IMR-90 (cell line): ENCODE data around the gene CMIP. TPM values are rescaled to one million over a fixed set of nuclear protein-coding genes. Genes with fewer than 3 reads are reported as not detected.

Experiments
- ATAC-seq: fragments of 200-7000 bp; cut with Tn5 transposase; 2 replicates; pipeline ENCODE4 v1.9.1; 2020; ENCODE audit warnings: low read depth, mild to moderate bottlenecking, moderate library complexity
- BruUV-seq: library from RNA; stranded (reverse); fragments of 400-500 nt; replicated peaks from 2 replicates; lab custom pipeline; 2021; lab: Mats Ljungman, UMichigan
- CTCF ChIA-PET: fragments of 300-600 bp; formaldehyde crosslinking; extraction: SDS; loops from one replicate; lab custom pipeline; 2021; ENCODE audit warnings: antibody characterized with exemption; lab: Yijun Ruan, JAX
- POLR2A ChIA-PET: fragments of 300-600 bp; sonication (Branson Sonifier 250); formaldehyde crosslinking; loops from one replicate; lab custom pipeline; 2022; ENCODE audit warnings: antibody characterized with exemption; ENCODE audit not compliant: unreplicated experiment; lab: Charles Lee
- DNase-seq: peaks from one replicate; pipeline ENCODE4 v3.0.0; 2013
- H2AFZ ChIP-seq: replicated peaks from 2 replicates; pipeline ENCODE3; 2013; ENCODE audit warnings: low read length, mild to moderate bottlenecking; ENCODE audit not compliant: poor library complexity
- H2AK5ac ChIP-seq: 2 replicates; pipeline ENCODE4 v1.6.1; 2013; ENCODE audit warnings: low read depth, low read length, inconsistent platforms
- H2AK9ac ChIP-seq: replicated peaks from 2 replicates; pipeline ENCODE3; 2013; ENCODE audit warnings: mild to moderate bottlenecking, low read depth, low read length, moderate library complexity; ENCODE audit not compliant: poor library complexity
- H2BK120ac ChIP-seq: 2 replicates; pipeline ENCODE4 v1.6.1; 2013; ENCODE audit warnings: low read depth, low read length, inconsistent platforms
- H2BK15ac ChIP-seq: 3 replicates; pipeline ENCODE4 v1.6.1; 2013; ENCODE audit warnings: low read depth, low read length, inconsistent platforms
- H2BK20ac ChIP-seq: 2 replicates; pipeline ENCODE4 v1.6.1; 2013; ENCODE audit warnings: low read depth, mild to moderate bottlenecking, inconsistent platforms, low read length, moderate library complexity
- H2BK5ac ChIP-seq: 2 replicates; pipeline ENCODE4 v1.6.1; 2013; ENCODE audit warnings: mild to moderate bottlenecking, low read depth, low read length, inconsistent platforms; ENCODE audit not compliant: poor library complexity, severe bottlenecking
- H3K14ac ChIP-seq: replicated peaks from 2 replicates; pipeline ENCODE4 v1.6.1; 2013; ENCODE audit warnings: low read depth, low read length, inconsistent platforms
- H3K18ac ChIP-seq: 2 replicates; pipeline ENCODE4 v1.6.1; 2013; ENCODE audit warnings: low read depth, low read length, control low read depth
- H3K23ac ChIP-seq: 2 replicates; pipeline ENCODE4 v1.6.1; 2013; ENCODE audit warnings: low read depth, low read length, inconsistent platforms
- H3K27ac ChIP-seq: 2 replicates; pipeline ENCODE4 v1.5.1; 2013; ENCODE audit warnings: mild to moderate bottlenecking, control low read depth, low read length; ENCODE audit not compliant: insufficient read depth
- H3K27me3 ChIP-seq: 2 replicates; pipeline ENCODE4 v1.6.1; 2013; ENCODE audit warnings: low read length; ENCODE audit not compliant: control insufficient read depth, insufficient read depth
- H3K36me3 ChIP-seq: 2 replicates; pipeline ENCODE4 v1.6.1; 2013; ENCODE audit warnings: low read length, mixed read lengths; ENCODE audit not compliant: control insufficient read depth, insufficient read depth
- H3K4ac ChIP-seq: 2 replicates; pipeline ENCODE4 v1.6.1; 2013; ENCODE audit warnings: low read depth, low read length, inconsistent platforms
- H3K4me1 ChIP-seq: 2 replicates; pipeline ENCODE4 v1.6.1; 2013; ENCODE audit warnings: low read length, mixed read lengths; ENCODE audit not compliant: control insufficient read depth, insufficient read depth
- H3K4me2 ChIP-seq: 2 replicates; pipeline ENCODE4 v1.6.1; 2013; ENCODE audit warnings: low read depth, mild to moderate bottlenecking, control low read depth, low read length, moderate library complexity
- H3K4me3 ChIP-seq: 2 replicates; pipeline ENCODE4 v1.5.1; 2013; ENCODE audit warnings: low read depth, mild to moderate bottlenecking, control low read depth, low read length, moderate library complexity; ENCODE audit not compliant: insufficient read depth
- H3K56ac ChIP-seq: 2 replicates; pipeline ENCODE4 v1.6.1; 2013; ENCODE audit warnings: low read length, inconsistent platforms; ENCODE audit not compliant: insufficient read depth; ENCODE audit errors: extremely low read depth
- H3K79me1 ChIP-seq, 2 experiments: 2 replicates each; pipeline ENCODE4 v1.6.1; 2013; ENCODE audit warnings: low read length in 2 of 2, inconsistent platforms in 1 of 2, low read depth in 1 of 2
- H3K9ac ChIP-seq: 2 replicates; pipeline ENCODE4 v1.6.1; 2013; ENCODE audit warnings: low read depth, low read length, control low read depth
- H3K9me1 ChIP-seq: 2 replicates; pipeline ENCODE4 v1.6.1; 2013; ENCODE audit warnings: low read length, inconsistent platforms; ENCODE audit not compliant: insufficient read depth
- H3K9me3 ChIP-seq: 2 replicates; pipeline ENCODE4 v1.6.1; 2013; ENCODE audit warnings: low read length; ENCODE audit not compliant: control insufficient read depth, insufficient read depth
- H4K20me1 ChIP-seq: 2 replicates; pipeline ENCODE4 v1.6.1; 2013; ENCODE audit warnings: low read length, inconsistent platforms; ENCODE audit not compliant: insufficient read depth
- H4K5ac ChIP-seq: 2 replicates; pipeline ENCODE4 v1.6.1; 2013; ENCODE audit warnings: mild to moderate bottlenecking, low read depth, low read length, control low read depth
- H4K8ac ChIP-seq, 2 experiments: 2 replicates each; pipeline ENCODE4 v1.6.1; 2013; ENCODE audit warnings: low read depth in 2 of 2, low read length in 2 of 2, control low read depth in 1 of 2, inconsistent platforms in 1 of 2
- H4K91ac ChIP-seq: 2 replicates; pipeline ENCODE4 v1.6.1; 2013; ENCODE audit warnings: low read depth, low read length, inconsistent platforms; ENCODE audit not compliant: insufficient read depth
- CEBPB ChIP-seq: IDR thresholded peaks from 2 replicates; pipeline ENCODE4 v1.6.1; 2012; ENCODE audit warnings: low read depth, low read length, improper control_type of control experiment
- MAFK ChIP-seq: IDR thresholded peaks from 2 replicates; pipeline ENCODE4 v1.6.1; 2012; ENCODE audit warnings: low read depth, low read length, improper control_type of control experiment
- NFE2L2 ChIP-seq: fragments of 150-350 bp; IDR thresholded peaks from 2 replicates; pipeline ENCODE4 v1.6.1; 2016; ENCODE audit warnings: low read depth, mild to moderate bottlenecking, low read length
- POLR2A ChIP-seq: IDR thresholded peaks from 2 replicates; pipeline ENCODE4 v1.6.1; 2012; ENCODE audit warnings: mild to moderate bottlenecking, low read depth, low read length
- RFX5 ChIP-seq: IDR thresholded peaks from 2 replicates; pipeline ENCODE4 v1.8.0; 2012; ENCODE audit warnings: low read depth, mild to moderate bottlenecking, low read length, moderate library complexity
- WGBS, 2 experiments: methylation state at CpG; one replicate each; pipeline versions ENCODE4 v1.1.5 to v1.1.7; 2013; ENCODE audit warnings: missing lambda C conversion rate in 2 of 2; ENCODE audit not compliant: insufficient read length in 1 of 2; ENCODE audit errors: extremely low coverage in 2 of 2; 5-methylcytosine and 5-hydroxymethylcytosine counted together
- dilution Hi-C: fragments of 300-500 bp; cut with HindIII; formaldehyde crosslinking; loops from one replicate; pipeline ENCODE4 v1.14.3; 2018; ENCODE audit warnings: low sequenced_read_pairs; ENCODE audit not compliant: unreplicated experiment
- in situ Hi-C: fragments of 300-500 bp; cut with MboI; formaldehyde crosslinking; loops from 3 replicates; pipeline ENCODE4 v1.14.3; 2019; ENCODE audit warnings: low sequenced_read_pairs, inconsistent platforms, mixed read lengths
- intact Hi-C: fragments of 100-400 bp; cut with micrococcal nuclease; formaldehyde crosslinking; loops from 2 replicates; pipeline ENCODE4 v1.10.0; 2022
- polyA plus RNA-seq, 3 experiments: library from polyadenylated mRNA; depleted of rRNA; stranded (reverse); fragments of >200 nt; gene quantifications; 2 replicates each; pipeline ENCODE4 v1.2.3, GENCODE V29; 2012; ENCODE audit warnings: low replicate concordance in 1 of 3
- total RNA-seq: library from RNA; depleted of rRNA; stranded (reverse); fragments of >200 nt; gene quantifications from 2 replicates; pipeline ENCODE4 v1.2.3, GENCODE V29; 2012

Gene CMIP
- total and polyA plus RNA-seq, 2 of the 4 experiments (the other 2 are of a cell fraction) = 3.2 to 11.6 TPM

- 100% methylated on average over 1 of the region's 5 CpGs; no CpG with 5 or more reads in 1 of the 2 experiments for WGBS, 2 experiments
- Histone ChIP-seq H3K14ac (no peak overlapping the region), H2AFZ (no peak overlapping the region), H3K23ac (no peak overlapping the region), H3K27ac (no peak overlapping the region), H3K4ac (no peak overlapping the region), H3K9ac (no peak overlapping the region), H3K9me3 (no peaks in the 10 kb centered on the region), H4K20me1 (peaks cover 9% of the 10 kb centered on the region; the same call in 1 of the 2 replicates), H3K18ac (no peak overlapping the region), H3K4me2 (no peak overlapping the region), H4K91ac (no peak overlapping the region), H3K9me1 (peaks cover 3% of the 10 kb centered on the region; the same call in 1 of the 2 replicates), H4K8ac (no peak overlapping the region), H3K4me3 (no peak overlapping the region), H2AK9ac (no peak overlapping the region), H2BK5ac (no peak overlapping the region), H3K56ac (no peak overlapping the region), H4K5ac (no peak overlapping the region), H2BK20ac (no peak overlapping the region), H2AK5ac (no peak overlapping the region), H3K79me1 (no peaks in the 10 kb centered on the region), H3K36me3 (no peaks in the 10 kb centered on the region), H3K4me1 (peaks cover 7% of the 10 kb centered on the region), H3K27me3 (peaks cover 44% of the 10 kb centered on the region), H2BK120ac (no peak overlapping the region), H2BK15ac (no peak overlapping the region)
- ChIA-PET POLR2A (no interaction called here), CTCF (no interaction called here)
- dilution Hi-C loops = no loop called here
- in situ Hi-C loops = no loop called here
- no peak for ATAC-seq
- DNase-seq = no peak
- no TSS peak for BruUV-seq
- TF ChIP-seq POLR2A (no peak), NFE2L2 (no peak), RFX5 (no peak), MAFK (no peak), CEBPB (no peak)
- intact Hi-C loops = no loop called here
Observed at GRCh38 chr16:81718637-81719036, 274.0 kb downstream of the CMIP start.
